Astrocyte of the hippocampus (primary cell): ENCODE results near the gene RRP9.
A peak's percentile ranks its signal among the peaks of the same experiment; 100 is the strongest.
"Not testable (repeated sequence)": the region's sequence is repeated elsewhere in the genome, so short reads cannot be mapped to it uniquely, and the experiment has no call there.

ENCODE experiments used
- DNase-seq: peaks from one replicate; pipeline ENCODE4 v3.0.0; 2011; ENCODE audit warnings: low read depth, low spot score

RRP9 gene

GRCh38 chr3:51904034-51904823 lies 37.5 kb downstream of the RRP9 start:
- no peak for DNase-seq

DNA sequence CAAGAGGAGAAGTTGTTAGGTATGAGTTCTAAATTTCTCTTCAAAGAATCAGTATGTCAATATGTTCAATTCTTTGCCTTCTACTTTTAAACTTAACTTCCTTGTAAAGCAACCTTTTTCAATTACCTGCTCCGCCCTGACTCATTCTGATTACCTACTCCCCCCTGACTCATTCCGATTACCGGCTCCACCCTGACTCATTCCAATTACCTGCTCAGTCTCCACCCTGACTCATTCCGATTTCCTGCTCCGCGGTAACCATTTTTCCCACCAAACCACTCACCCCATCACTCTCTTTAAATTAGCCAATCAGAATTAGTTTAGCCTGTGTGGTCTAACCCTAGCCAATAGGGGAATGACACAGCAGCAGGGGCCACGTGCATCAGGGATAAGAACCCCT lies 39.3 kb downstream of the RRP9 start:
- peak; percentile 9 for DNase-seq

DNA sequence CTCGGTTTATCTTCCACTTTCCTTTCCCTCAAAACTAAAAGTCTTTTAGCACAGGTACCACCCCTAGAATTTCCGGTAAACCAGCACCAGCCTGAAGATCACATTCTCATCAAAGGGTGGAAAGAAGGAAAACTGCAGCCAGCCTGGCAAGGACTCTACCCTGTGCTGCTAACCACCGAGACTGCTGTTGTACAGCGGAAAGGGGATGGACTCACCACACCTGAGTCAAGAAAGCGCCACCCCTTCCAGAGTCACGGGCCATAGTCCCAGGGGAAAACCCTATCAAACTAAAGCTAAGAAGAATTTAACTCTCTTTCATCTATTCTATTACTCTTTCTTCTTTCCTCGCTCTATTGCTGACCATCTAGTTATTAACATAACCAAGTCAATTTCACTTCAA lies 41.7 kb downstream of the RRP9 start:
- DNase-seq: not testable (repeated sequence)

DNA sequence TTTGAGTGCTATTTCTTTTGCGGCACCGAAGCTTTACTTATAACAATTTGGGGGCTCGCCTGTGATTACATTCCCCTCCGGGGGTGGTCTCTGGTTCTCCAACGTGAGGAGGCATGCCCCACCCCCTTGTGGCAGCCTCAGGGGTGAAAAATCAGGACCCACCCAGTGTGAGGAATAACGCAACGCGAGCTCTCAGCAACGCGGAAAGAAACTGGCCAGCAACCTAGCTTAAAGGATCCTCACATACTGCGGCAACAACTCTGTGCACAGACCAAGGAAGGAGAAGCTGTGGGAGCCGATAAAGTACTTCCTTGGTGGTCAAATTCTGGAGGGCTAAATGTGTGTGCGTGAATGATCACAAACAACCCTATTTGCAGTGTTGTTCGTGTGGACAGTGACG lies 44.3 kb downstream of the RRP9 start:
- no peak for DNase-seq

GRCh38 chr3:51896607-51897305 lies 44.9 kb downstream of the RRP9 start:
- DNase-seq: no peak

- DNase-seq: no peak
These were observed 46.8 kb downstream of the RRP9 start for GRCh38 chr3:51894939-51895338.

- DNase-seq: no peak
These were observed 47.3 kb downstream of the RRP9 start for GRCh38 chr3:51894391-51894790.

DNA sequence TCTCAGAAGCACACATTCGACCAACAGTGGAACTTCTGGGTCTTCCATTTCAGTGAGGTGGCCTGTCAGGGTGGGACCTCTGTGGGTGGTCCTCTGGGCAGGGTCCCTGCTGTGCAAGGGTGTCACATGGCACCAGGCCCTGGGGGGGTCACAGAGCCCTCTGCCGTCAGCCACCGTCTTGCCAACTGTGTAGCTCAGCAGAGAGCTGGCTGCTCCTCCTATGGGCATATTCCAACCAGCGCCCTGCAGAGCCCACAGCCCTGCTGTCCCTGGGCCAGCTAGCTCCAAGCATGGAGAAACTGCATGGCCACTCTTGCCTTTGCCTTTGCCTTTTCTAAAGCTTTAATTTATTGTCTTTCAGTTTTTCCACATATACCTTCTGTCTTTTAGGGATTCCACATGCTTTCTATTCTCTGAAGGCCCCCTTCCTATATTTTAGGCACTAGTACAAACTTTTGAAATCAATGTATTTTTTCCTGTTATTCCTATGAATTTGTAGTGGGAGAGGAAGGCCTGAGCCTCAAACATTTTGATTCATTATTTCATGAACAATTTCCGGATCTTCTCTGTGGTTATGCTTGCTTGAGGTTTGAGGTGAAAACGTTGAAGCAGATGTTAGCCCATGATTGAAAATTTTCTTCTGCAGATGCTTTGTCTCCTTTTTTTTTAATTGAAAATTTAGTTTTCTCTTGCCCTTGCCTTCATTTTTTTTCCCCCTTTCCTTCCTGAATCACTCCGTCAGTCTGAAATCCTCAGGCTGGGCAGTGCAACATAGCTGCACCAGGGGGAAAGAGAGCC lies 50.3 kb downstream of the RRP9 start:
- no peak for DNase-seq

DNA sequence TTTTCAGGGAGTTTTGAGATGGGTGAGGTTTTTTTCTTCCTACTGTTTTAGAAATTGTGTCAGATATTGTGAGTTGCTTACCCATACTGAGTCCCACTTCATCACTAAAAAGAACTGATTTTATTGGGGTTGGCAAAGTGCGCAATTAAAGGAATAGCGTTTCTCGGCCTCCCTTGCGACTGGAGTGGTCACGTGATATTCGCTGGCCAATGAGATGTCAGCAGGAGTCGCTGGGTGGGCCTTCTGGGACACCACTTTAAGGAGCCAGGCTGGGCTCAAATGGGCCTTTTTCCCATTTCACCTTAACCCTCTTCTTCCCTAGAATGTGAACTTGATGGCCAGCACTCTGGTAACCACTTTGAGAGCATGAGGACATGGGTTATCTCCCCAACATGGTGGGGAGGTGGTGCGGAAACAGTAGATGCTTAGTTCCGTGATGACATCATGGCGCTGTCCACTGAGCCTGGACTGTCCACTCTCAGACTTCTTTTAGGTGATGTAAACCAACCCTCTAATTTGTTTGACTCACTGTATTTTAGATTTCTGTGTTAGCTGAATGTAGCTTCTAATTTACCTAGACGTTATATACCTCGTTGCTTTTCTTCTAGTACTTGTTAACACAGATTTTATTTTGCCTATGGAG lies 53.1 kb downstream of the RRP9 start:
- DNase-seq: no peak

GRCh38 chr3:51887620-51888019 lies 54.1 kb downstream of the RRP9 start:
- no peak for DNase-seq

DNA sequence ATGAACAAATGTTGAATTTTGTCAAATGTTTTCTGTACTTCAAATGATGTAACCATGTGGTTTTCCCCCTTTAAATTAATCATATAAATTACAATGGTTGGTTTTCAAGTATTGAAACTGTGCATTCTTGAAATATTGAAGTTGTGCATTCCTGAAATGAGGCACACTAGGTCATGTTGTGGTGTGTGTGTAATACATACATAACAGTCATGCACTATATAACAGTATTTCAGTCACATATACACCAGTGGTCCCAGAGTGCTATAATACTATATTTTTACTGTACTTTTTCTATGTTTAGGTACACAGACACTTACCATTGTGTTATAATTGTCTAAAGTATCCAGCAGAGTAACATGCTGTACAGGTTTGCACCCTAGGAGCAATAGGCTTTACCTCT lies 55.3 kb downstream of the RRP9 start:
- no peak for DNase-seq
